Activated CD4-positive, alpha-beta T cell treated with anti-CD3 and anti-CD28 coated beads for 36 hours (primary cell): ENCODE results near the gene ZNF586. TPM values are rescaled to one million over a fixed set of nuclear protein-coding genes. Genes with fewer than 3 reads are reported as not detected.
A peak's percentile ranks its signal among the peaks of the same experiment; 100 is the strongest.
"Not testable (repeated sequence)": the region's sequence is repeated elsewhere in the genome, so short reads cannot be mapped to it uniquely, and the experiment has no call there.

Experiments used
- ATAC-seq: fragments of 200-7000 bp; cut with Tn5 transposase; one replicate; pipeline ENCODE4 v1.10.0; 2021; ENCODE audit warnings: mild to moderate bottlenecking, moderate library complexity
- CTCF ChIA-PET: fragments of 350-600 bp; sonication (Branson Sonifier 250); formaldehyde crosslinking; loops from one replicate; lab custom pipeline; 2021; ENCODE audit warnings: antibody characterized with exemption; lab: Charles Lee
- POLR2A ChIA-PET: fragments of 350-600 bp; sonication (Branson Sonifier 250); formaldehyde crosslinking; loops from one replicate; lab custom pipeline; 2021; ENCODE audit warnings: antibody characterized with exemption, inconsistent platforms; lab: Charles Lee
- DNase-seq: peaks from one replicate; pipeline ENCODE4 v3.0.0-alpha.2; 2020
- H3K27ac Mint-ChIP-seq: one replicate; pipeline ENCODE4 v1.8.0; 2021; ENCODE audit warnings: mixed read lengths
- H3K27me3 Mint-ChIP-seq: one replicate; pipeline ENCODE4 v1.8.0; 2021; ENCODE audit warnings: mixed read lengths
- H3K36me3 Mint-ChIP-seq: one replicate; pipeline ENCODE4 v1.8.0; 2021; ENCODE audit warnings: low read depth, mixed read lengths
- H3K4me1 Mint-ChIP-seq: one replicate; pipeline ENCODE4 v1.8.0; 2021; ENCODE audit warnings: mixed read lengths
- H3K4me3 Mint-ChIP-seq: one replicate; pipeline ENCODE4 v1.8.0; 2021; ENCODE audit warnings: mild to moderate bottlenecking, moderate library complexity, mixed read lengths
- H3K9me3 Mint-ChIP-seq: one replicate; pipeline ENCODE4 v1.8.0; 2021; ENCODE audit warnings: low read depth, mixed read lengths
- intact Hi-C, 2 experiments: fragments of 100-400 bp; cut with DNase I in 1 of 2; cut with micrococcal nuclease in 1 of 2; formaldehyde crosslinking; loops; one replicate each; pipeline versions ENCODE4 v1.14.2 to v1.15.1; 2022 to 2024; cut with DNase I, micrococcal nuclease
- total RNA-seq, 2 experiments: library from RNA; stranded (reverse); gene quantifications; one replicate each; pipeline ENCODE4 v1.2.3, GENCODE V29; 2021

The ZNF586 gene
- total RNA-seq, 2 experiments from 2014 or later = 20.3 to 20.5 TPM

DNA sequence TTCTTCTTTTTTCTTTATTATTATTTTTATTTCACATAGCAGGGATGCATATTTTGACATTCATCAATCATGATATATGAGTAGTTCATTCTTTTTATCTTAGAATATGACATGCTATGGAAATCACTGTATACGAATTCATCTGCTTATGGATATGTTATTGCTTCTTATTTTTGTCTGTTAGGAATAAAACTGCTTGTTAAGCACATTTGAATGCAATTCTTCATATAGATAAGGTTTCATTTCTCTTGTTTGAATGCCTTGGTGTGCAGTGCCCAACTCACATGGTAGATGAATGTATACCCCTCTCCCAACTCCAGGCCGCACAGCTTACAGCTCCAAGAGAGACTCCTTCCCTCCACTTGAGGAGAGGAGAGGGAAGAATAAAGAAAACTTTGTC lies 11.5 kb upstream of the ZNF586 start:
- Mint-ChIP-seq H3K27me3 (no peaks in the 10 kb centered on the region), H3K27ac (no peak overlapping the region), H3K4me3 (no peak overlapping the region), H3K4me1 (no peaks in the 10 kb centered on the region), H3K36me3 (peaks cover 87% of the 10 kb centered on the region), H3K9me3 (peaks cover 41% of the 10 kb centered on the region)
- ATAC-seq = no peak
- ChIA-PET CTCF (no interaction called here), POLR2A (no interaction called here)
- DNase-seq = no peak
- intact Hi-C loops = no loop called here

GRCh38 chr19:57759096-57759495 lies 10.4 kb upstream of the ZNF586 start:
- H3K4me3 Mint-ChIP-seq = no peak overlapping the region
- intact Hi-C loops = no loop called here
- peaks cover 85% of the 10 kb centered on the region for H3K36me3 Mint-ChIP-seq
- DNase-seq = no peak
- H3K4me1 Mint-ChIP-seq = no peaks in the 10 kb centered on the region
- CTCF ChIA-PET = no interaction called here
- no peak overlapping the region for H3K27ac Mint-ChIP-seq
- H3K27me3 Mint-ChIP-seq = no peaks in the 10 kb centered on the region
- POLR2A ChIA-PET = no interaction called here
- peaks cover 30% of the 10 kb centered on the region for H3K9me3 Mint-ChIP-seq
- no peak for ATAC-seq

- H3K36me3 Mint-ChIP-seq = peaks cover 70% of the 10 kb centered on the region
- peak overlapping the region; percentile 27 for H3K27ac Mint-ChIP-seq
- ATAC-seq (no peak), DNase-seq (no peak)
- H3K27me3 Mint-ChIP-seq = no peaks in the 10 kb centered on the region
- ChIA-PET POLR2A (no interaction called here), CTCF (no interaction called here)
- H3K9me3 Mint-ChIP-seq = peaks cover 28% of the 10 kb centered on the region
- intact Hi-C loops = loop anchor here in 1 of 2 experiments (10.0 kb wide), 1 partner anchor 493 kb away; no protein-coding TSS in a partner anchor
- H3K4me1 Mint-ChIP-seq = peaks cover 31% of the 10 kb centered on the region
- H3K4me3 Mint-ChIP-seq = peak overlapping the region; percentile 38
These were observed 1.9 kb downstream of the ZNF586 start for GRCh38 chr19:57771417-57771816.

DNA sequence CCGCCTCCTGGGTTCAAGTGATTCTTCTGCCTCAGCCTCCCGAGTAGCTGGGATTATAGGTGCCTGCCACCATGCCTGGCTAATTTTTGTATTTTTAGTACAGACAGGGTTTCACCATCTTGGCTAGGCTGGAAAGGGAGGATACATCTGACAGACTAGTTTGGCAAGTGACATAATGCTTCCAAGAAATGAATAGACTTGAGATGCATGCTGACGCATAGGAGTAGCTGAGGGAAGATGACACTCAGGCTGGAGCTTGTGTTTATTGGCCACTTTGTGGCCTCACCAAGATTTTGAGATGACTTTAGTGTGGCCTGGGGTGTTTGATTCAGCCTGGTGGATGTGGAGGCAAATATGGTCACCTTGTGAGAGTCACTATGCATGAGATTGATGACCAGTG lies 4.0 kb downstream of the ZNF586 start:
- H3K4me3 Mint-ChIP-seq = no peak overlapping the region
- POLR2A ChIA-PET = no interaction called here

DNA sequence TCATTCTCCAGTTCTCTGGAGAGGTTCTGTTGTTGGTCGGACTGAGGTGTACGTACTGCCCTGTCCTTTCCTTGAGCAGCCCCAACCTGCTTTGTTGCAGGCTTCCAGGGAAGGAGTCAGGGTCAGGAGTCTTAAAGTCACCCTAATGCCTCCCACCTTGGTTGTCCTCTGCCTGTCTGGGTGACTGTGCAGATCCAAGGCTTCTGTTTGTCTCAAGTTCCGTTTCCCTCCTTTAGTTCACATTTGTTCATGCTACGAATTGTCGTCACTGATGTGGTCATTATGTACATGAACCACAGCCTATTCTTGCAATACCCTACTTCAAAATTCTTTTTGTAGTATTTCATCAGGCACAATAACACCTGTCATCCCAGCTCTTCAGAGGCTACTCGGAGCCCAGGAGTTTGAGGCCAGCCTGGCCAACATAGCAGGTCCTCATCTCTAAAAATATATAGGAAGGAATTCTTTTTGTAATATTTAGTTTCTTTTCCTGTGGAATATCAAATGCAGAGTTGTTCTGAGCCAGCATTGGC lies 7.4 kb downstream of the ZNF586 start:
- Mint-ChIP-seq H3K4me1 (peaks cover 17% of the 10 kb centered on the region), H3K9me3 (peaks cover 60% of the 10 kb centered on the region), H3K27ac (no peak overlapping the region), H3K4me3 (no peak overlapping the region), H3K36me3 (peaks cover 93% of the 10 kb centered on the region), H3K27me3 (no peaks in the 10 kb centered on the region)
- CTCF ChIA-PET = no interaction called here
- intact Hi-C loops = loop anchor here in 1 of 2 experiments (10.0 kb wide), 1 partner anchor 488 kb away; no protein-coding TSS in a partner anchor
- DNase-seq = no peak
- POLR2A ChIA-PET = no interaction called here
- ATAC-seq = no peak

More for the DNA sequence above, 4.0 kb downstream of the ZNF586 start:
- Mint-ChIP-seq H3K36me3 (peaks cover 81% of the 10 kb centered on the region), H3K27ac (peak overlapping the region; percentile 38), H3K4me1 (peaks cover 31% of the 10 kb centered on the region), H3K27me3 (no peaks in the 10 kb centered on the region), H3K9me3 (peaks cover 36% of the 10 kb centered on the region)
- ATAC-seq (no peak), DNase-seq (no peak)
- CTCF ChIA-PET = no interaction called here
- intact Hi-C loops = loop anchor here in 1 of 2 experiments (10.0 kb wide), 1 partner anchor 491 kb away; no protein-coding TSS in a partner anchor

DNA sequence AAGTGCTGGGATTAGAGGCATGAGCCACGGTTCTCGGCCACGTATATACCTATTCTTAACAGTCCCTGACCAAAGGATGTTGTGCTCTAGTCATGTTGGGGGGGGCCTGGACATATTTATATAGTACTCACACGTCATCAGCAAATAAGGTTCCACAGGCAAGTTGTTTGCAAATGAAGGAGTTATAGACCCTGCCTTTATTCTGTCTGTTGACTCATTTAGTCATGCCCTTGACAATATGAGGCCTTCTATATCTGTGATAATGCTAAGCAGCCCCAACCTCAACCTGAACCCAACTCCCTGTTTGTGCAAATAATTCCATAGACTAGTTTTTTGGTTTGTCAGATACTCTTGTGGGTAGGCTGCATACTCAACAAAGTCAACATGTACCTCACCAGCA lies 8.9 kb downstream of the ZNF586 start:
- Mint-ChIP-seq H3K9me3 (peaks cover 59% of the 10 kb centered on the region), H3K27me3 (no peaks in the 10 kb centered on the region), H3K27ac (no peak overlapping the region), H3K4me3 (no peak overlapping the region), H3K36me3 (peaks cover 87% of the 10 kb centered on the region), H3K4me1 (peaks cover 10% of the 10 kb centered on the region)
- CTCF ChIA-PET = no interaction called here
- DNase-seq (no peak), ATAC-seq (no peak)
- POLR2A ChIA-PET = no interaction called here
- intact Hi-C loops = loop anchor here in 1 of 2 experiments (10.0 kb wide), 1 partner anchor 486 kb away; no protein-coding TSS in a partner anchor

- POLR2A ChIA-PET = no interaction called here
- no peak for DNase-seq
- CTCF ChIA-PET = no interaction called here
- peaks cover 6% of the 10 kb centered on the region for H3K4me1 Mint-ChIP-seq
- no peak for ATAC-seq
- peaks cover 55% of the 10 kb centered on the region for H3K9me3 Mint-ChIP-seq
- H3K27ac Mint-ChIP-seq = no peak overlapping the region
- H3K36me3 Mint-ChIP-seq = peaks cover 84% of the 10 kb centered on the region
- intact Hi-C loops = loop anchor here in 1 of 2 experiments (10.0 kb wide), 1 partner anchor 485 kb away; no protein-coding TSS in a partner anchor
- no peak overlapping the region for H3K4me3 Mint-ChIP-seq
- H3K27me3 Mint-ChIP-seq = no peaks in the 10 kb centered on the region
These were observed 9.9 kb downstream of the ZNF586 start for GRCh38 chr19:57779220-57779845.

DNA sequence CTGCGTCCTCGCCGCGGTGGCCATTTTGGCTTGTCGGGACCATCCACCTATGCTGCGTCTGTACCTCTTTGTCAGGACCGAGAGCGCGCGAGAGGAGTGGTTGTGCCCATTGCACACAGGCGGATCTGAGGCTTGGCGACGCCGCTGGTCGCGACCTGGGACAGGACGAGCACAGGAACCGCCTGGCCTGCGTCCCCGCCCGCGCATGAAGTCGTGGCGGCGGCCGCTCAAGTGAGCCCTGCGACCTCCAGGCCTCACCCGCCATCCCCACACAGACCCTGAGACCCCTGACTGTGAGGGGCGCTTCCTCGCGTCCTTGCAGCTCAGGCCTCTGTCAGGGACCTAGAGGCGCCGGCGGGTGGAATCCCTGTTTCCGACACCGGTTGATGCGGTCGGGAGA lies 16.8 kb downstream of the ZNF586 start:
- Mint-ChIP-seq H3K36me3 (peaks cover 76% of the 10 kb centered on the region), H3K27me3 (no peaks in the 10 kb centered on the region), H3K4me1 (peaks cover 2% of the 10 kb centered on the region), H3K27ac (no peak overlapping the region), H3K4me3 (no peak overlapping the region), H3K9me3 (peaks cover 42% of the 10 kb centered on the region)
- CTCF ChIA-PET = no interaction called here
- DNase-seq (no peak), ATAC-seq (no peak)
- intact Hi-C loops = no loop called here
- POLR2A ChIA-PET = no interaction called here

DNA sequence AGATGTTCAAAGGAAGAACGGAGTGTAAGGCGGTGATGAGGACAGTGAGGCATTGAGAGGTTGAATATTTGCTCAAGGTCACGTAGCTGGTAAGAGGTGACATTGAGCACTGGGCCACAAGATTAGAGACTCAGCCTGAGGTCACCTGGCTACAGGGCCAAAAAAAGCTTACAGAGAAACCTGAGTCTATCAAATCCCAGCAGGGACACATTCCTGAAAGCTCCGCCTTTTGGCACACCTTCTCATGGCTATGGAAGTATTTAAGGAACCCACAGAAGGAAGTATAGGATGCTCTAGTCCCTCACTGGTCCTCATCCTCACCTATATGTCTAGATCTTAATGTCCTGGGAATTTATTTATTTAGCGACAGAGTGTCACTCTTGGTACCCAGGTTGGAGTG lies 17.4 kb downstream of the ZNF586 start:
- ATAC-seq (no peak), DNase-seq (no peak)
- intact Hi-C loops = no loop called here
- Mint-ChIP-seq H3K4me1 (peaks cover 2% of the 10 kb centered on the region), H3K27me3 (no peaks in the 10 kb centered on the region), H3K36me3 (peaks cover 75% of the 10 kb centered on the region), H3K4me3 (no peak overlapping the region), H3K9me3 (peaks cover 39% of the 10 kb centered on the region), H3K27ac (no peak overlapping the region)
- ChIA-PET CTCF (no interaction called here), POLR2A (no interaction called here)

GRCh38 chr19:57788114-57788692 lies 18.7 kb downstream of the ZNF586 start:
- Mint-ChIP-seq H3K27me3 (no peaks in the 10 kb centered on the region), H3K4me3 (no peak overlapping the region), H3K9me3 (peaks cover 35% of the 10 kb centered on the region), H3K4me1 (peaks cover 2% of the 10 kb centered on the region), H3K36me3 (peaks cover 77% of the 10 kb centered on the region), H3K27ac (no peak overlapping the region)
- ChIA-PET CTCF (no interaction called here), POLR2A (no interaction called here)
- DNase-seq (no peak), ATAC-seq (no peak)
- intact Hi-C loops = no loop called here

DNA sequence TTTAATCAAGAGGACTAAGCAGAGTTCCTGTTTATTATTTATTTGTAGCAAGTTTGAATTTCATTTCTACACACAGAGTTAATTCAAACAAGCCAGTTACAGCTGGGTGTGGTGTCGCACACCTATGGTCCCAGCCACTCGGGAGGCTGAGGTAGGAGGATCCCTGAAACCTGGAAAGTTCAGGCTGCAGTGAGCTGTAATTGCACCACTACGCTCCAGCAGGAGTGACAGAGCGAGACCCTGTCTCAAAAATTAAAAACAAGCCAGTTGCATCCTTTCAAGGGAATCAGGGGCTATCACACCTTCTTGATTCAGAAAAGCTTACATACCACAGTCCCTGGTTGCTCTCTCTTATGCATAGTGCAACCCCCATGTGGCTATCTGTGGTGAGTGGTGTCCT lies 19.8 kb downstream of the ZNF586 start:
- CTCF ChIA-PET = no interaction called here
- Mint-ChIP-seq H3K27ac (no peak overlapping the region), H3K27me3 (no peaks in the 10 kb centered on the region), H3K9me3 (peaks cover 35% of the 10 kb centered on the region), H3K4me3 (no peak overlapping the region), H3K36me3 (peaks cover 81% of the 10 kb centered on the region), H3K4me1 (peaks cover 2% of the 10 kb centered on the region)
- DNase-seq = no peak
- POLR2A ChIA-PET = no interaction called here
- ATAC-seq = no peak
- intact Hi-C loops = no loop called here

GRCh38 chr19:57796580-57796979 lies 27.1 kb downstream of the ZNF586 start:
- H3K27ac Mint-ChIP-seq, H3K4me1 Mint-ChIP-seq, POLR2A ChIA-PET, ATAC-seq, CTCF ChIA-PET, intact Hi-C loops, DNase-seq, H3K27me3 Mint-ChIP-seq, H3K9me3 Mint-ChIP-seq, H3K4me3 Mint-ChIP-seq: not testable (repeated sequence)
- H3K36me3 Mint-ChIP-seq = peaks cover 52% of the 10 kb centered on the region
